D721Med (cell line): ENCODE results near the gene OR10J5.
"Not testable (repeated sequence)": the region's sequence is repeated elsewhere in the genome, so short reads cannot be mapped to it uniquely, and the experiment has no call there.

ENCODE experiments used
- DNase-seq: peaks from one replicate; pipeline ENCODE4 v3.0.0; 2011; ENCODE audit warnings: low spot score; ENCODE audit not compliant: insufficient read length
- FAIRE-seq: peaks from 2 replicates; lab custom pipeline; 2011; peaks lifted over from hg19 to GRCh38; lab: Jason Lieb, UNC
- CTCF ChIP-seq: IDR thresholded peaks from 2 replicates; pipeline ENCODE4 v1.5.1; 2012; ENCODE audit warnings: mild to moderate bottlenecking, control low read depth; ENCODE audit not compliant: insufficient read depth; ENCODE audit errors: missing control alignments

OR10J5 gene

GRCh38 chr1:159509440-159510228, 26.2 kb downstream of the OR10J5 start:
- FAIRE-seq (no peak), DNase-seq (no peak)
- no peak for TF ChIP-seq CTCF

GRCh38 chr1:159508951-159509350, 26.9 kb downstream of the OR10J5 start:
- no peak for TF ChIP-seq CTCF
- no peak for DNase-seq
- no peak for FAIRE-seq

GRCh38 chr1:159505676-159506075, 30.1 kb downstream of the OR10J5 start:
- FAIRE-seq, result no peak
- TF ChIP-seq CTCF, result no peak

GRCh38 chr1:159501082-159501481, 34.7 kb downstream of the OR10J5 start:
- FAIRE-seq (peak; percentile 29), DNase-seq (no peak)
- TF ChIP-seq CTCF, result no peak

More at GRCh38 chr1:159505676-159506075, 30.1 kb downstream of the OR10J5 start:
- DNase-seq, result no peak

GRCh38 chr1:159494513-159495210, 41.1 kb downstream of the OR10J5 start:
- DNase-seq, FAIRE-seq: not testable (repeated sequence)

- no peak for FAIRE-seq
Measured at GRCh38 chr1:159493354-159493753, 42.5 kb downstream of the OR10J5 start.

More at GRCh38 chr1:159493354-159493753, 42.5 kb downstream of the OR10J5 start:
- no peak for DNase-seq
- no peak for TF ChIP-seq CTCF
